Hepatocyte (in vitro differentiated cells): Measurements from ENCODE around the gene ABCB11.

Source experiments
- EZH2 ChIP-seq: fragments of 200-600 bp; sonication (generic); IDR thresholded peaks from 2 replicates; pipeline ENCODE4 v1.6.1; 2016; ENCODE audit warnings: antibody characterized with exemption, mild to moderate bottlenecking, borderline replicate concordance
- EZH2phosphoT487 ChIP-seq: fragments of 200-600 bp; sonication (generic); IDR thresholded peaks from one replicate; pipeline ENCODE4 v1.6.1; 2018; ENCODE audit warnings: antibody characterized with exemption, mild to moderate bottlenecking, low read depth, moderate library complexity; ENCODE audit not compliant: unreplicated experiment, severe bottlenecking
- TF ChIP-seq, protein P1 (sequence below): fragments of 200-600 bp; sonication (generic); IDR thresholded peaks from 2 replicates; pipeline ENCODE4 v1.5.1; 2016; ENCODE audit warnings: antibody characterized with exemption, mild to moderate bottlenecking; ENCODE audit not compliant: poor library complexity

DNA sequence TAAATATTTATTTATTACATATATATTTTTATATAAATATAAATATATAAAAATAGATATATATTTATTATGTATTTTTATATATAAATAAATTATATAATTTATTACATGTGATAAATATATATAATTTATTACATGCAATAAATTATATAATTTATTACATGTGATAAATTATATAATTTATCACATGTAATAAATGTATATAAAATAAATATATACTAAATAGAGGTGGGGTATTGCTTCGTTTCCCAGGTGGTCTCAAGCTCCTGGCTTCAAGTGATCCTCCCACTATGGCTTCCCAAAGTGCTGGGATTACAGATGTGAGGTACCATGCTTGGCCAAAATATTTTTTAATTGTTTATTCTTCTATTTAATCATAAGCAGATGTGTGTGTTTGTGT is 133.7 kb downstream of the ABCB11 start:
- TF ChIP-seq EZH2 (no peak), EZH2phosphoT487 (no peak)
- TF ChIP-seq, protein P1, sequence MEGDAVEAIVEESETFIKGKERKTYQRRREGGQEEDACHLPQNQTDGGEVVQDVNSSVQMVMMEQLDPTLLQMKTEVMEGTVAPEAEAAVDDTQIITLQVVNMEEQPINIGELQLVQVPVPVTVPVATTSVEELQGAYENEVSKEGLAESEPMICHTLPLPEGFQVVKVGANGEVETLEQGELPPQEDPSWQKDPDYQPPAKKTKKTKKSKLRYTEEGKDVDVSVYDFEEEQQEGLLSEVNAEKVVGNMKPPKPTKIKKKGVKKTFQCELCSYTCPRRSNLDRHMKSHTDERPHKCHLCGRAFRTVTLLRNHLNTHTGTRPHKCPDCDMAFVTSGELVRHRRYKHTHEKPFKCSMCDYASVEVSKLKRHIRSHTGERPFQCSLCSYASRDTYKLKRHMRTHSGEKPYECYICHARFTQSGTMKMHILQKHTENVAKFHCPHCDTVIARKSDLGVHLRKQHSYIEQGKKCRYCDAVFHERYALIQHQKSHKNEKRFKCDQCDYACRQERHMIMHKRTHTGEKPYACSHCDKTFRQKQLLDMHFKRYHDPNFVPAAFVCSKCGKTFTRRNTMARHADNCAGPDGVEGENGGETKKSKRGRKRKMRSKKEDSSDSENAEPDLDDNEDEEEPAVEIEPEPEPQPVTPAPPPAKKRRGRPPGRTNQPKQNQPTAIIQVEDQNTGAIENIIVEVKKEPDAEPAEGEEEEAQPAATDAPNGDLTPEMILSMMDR = no peak
